ENCODE measurements around the gene SAA4.

SAA4 gene

GRCh38 chr11:18188796-18189195 is 47.8 kb downstream of the SAA4 start:
- Histone ChIP-seq H3K27ac (ENCODE audit: low read depth, low read length) (no peak overlapping the region), H3K27me3 (ENCODE audit: insufficient read depth, low read length) (no peaks in the 10 kb centered on the region; the same call in 1 of the 2 replicates), H3K4me3 (ENCODE audit: low read length) (no peak overlapping the region), H3K36me3 (ENCODE audit: insufficient read depth, low read length) (no peaks in the 10 kb centered on the region), H3K9ac (ENCODE audit: low read depth, low read length) (no peak overlapping the region), H3K4me1 (ENCODE audit: insufficient read depth, low read length) (peaks cover 3% of the 10 kb centered on the region; the same call in 1 of the 2 replicates), H3K9me3 (ENCODE audit: insufficient read depth, low read depth, low read length) (no peaks in the 10 kb centered on the region)
- 95% methylated on average over 24 of the region's 24 CpGs for WGBS
